ENCODE data around the gene PLAC9.
"Not testable (repeated sequence)": the region's sequence is repeated elsewhere in the genome, so short reads cannot be mapped to it uniquely, and the experiment has no call there.

PLAC9 gene

DNA sequence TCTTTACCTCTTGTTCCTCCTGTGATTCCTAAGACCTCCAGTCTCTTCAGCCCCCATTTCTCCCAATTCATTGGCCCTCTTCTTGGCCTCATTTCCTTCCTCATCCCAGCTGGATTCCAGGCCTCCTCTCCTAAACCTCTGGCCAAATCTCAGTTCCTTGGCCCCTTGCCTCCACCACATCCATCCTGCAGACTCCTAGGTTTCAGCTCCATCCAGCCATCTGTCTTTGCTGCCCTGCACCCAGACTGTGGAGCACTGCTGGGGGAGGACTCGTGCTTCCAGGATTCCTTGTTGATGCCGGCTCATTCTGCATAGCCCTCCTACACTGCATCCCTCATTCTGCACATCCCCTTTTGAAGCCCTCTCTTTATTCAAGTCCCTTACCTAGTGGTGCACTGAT, 6.7 kb downstream of the PLAC9 start:
- no peak for DNase-seq (ENCODE audit: low read depth in 3 of 3)

DNA sequence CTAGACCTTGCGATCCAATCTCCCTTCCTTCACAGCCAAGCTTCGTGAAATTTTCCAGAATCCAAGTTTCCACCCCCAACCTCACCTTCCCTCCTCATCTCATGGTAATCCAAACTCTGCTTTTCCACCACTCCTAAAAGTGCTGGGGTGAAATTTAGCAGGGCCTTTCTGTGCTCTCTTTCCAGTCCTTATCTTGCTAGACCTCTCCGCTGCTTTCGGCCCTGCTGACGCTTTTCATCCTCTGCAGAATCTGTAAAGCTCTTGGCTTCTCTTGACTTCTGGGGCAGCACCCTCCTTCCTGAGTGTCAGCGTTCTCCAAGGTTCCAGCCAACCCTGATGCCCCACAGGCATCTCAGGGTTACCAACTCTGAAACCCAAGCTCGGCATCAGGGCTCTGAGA, 7.7 kb downstream of the PLAC9 start:
- DNase-seq (ENCODE audit: low read depth in 3 of 3), result no peak

DNA sequence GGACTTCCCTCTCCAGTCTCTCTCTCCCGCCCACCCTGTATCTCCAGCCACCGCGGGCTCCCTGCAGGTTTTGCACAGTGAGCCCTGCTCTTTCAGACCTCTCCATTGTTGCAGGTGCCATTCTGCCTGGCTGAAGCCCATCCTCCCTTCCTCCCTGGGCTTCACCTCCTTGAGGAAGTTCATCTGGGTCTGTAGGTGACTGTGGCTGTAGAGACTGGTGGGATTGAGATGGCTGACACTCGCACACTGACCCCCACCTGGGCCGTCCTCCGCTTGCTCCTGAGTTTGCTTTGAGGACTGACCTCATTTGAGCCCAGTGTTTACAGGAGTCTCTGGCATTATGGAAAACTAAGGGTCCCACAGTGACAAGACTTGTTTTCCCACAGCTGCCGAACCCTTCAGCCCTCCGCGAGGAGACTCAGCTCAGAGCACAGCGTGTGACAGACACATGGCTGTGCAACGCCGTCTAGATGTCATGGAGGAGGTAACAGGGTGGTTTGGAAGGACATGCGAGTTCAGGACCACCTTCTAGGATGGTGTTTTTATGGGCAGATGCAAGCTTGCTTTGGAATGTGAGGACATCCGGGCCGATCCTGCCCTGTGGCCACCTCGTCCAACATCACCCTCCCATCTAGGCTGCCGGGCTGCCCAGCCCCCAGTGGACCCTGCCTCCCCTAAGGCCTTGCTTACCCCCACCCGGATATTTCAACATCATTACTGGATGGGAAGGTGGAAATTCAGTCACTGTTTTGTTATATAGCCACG, 9.3 kb downstream of the PLAC9 start:
- no peak for DNase-seq (ENCODE audit: low read depth in 3 of 3)

DNA sequence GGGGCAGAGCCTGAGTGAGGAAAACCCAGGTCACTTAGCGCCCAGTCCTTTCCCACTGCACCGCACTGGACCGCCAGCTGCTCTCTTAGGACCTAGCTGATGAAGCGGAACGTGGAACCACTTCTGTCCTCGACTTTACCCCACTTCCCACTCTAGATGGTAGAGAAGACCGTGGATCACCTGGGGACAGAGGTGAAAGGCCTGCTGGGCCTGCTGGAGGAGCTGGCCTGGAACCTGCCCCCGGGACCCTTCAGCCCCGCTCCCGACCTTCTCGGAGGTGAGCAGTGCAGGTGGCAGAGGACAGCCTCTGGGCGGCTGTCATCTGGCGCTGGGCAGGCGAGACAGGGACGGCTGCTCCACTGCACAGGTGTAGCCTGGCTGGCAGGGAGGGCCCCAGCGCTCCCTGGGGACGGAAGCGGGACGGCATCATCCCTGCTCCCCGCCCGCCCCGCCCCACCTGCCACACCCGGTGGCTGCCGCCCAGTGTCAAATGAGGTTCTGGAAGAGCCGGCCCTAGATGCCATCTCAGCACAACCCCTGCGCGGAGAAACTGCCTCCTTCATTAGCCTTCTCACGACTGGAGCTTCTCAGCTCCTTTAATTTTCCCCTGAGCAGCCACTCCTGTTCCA, 11.7 kb downstream of the PLAC9 start:
- DNase-seq (ENCODE audit: low read depth in 3 of 3), result peak in 1 of 3 donors; percentile 26

DNA sequence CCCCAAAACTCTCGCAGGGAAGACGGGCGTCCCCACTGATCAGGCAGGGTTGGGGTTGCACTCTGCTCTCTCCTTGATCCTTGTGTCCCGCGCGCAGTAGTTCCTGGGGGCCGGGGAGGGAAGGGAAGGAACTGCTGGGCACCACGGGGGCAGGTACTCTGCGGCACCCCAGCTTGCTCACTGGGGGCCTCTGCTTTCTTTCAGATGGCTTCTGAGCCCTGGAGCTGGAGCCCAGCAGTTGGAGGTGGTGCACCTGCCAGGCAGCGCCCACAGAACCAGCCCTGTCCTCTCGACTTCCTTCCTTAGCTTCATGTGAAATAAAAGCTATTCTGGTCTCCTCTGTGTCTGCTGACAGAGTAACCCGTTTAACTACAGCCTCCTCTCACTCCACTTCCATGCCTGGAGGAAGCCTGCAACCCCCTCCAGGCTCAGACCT, 12.2 kb downstream of the PLAC9 start:
- DNase-seq (ENCODE audit: low read depth in 3 of 3), result peak in 1 of 3 donors; percentile 18

DNA sequence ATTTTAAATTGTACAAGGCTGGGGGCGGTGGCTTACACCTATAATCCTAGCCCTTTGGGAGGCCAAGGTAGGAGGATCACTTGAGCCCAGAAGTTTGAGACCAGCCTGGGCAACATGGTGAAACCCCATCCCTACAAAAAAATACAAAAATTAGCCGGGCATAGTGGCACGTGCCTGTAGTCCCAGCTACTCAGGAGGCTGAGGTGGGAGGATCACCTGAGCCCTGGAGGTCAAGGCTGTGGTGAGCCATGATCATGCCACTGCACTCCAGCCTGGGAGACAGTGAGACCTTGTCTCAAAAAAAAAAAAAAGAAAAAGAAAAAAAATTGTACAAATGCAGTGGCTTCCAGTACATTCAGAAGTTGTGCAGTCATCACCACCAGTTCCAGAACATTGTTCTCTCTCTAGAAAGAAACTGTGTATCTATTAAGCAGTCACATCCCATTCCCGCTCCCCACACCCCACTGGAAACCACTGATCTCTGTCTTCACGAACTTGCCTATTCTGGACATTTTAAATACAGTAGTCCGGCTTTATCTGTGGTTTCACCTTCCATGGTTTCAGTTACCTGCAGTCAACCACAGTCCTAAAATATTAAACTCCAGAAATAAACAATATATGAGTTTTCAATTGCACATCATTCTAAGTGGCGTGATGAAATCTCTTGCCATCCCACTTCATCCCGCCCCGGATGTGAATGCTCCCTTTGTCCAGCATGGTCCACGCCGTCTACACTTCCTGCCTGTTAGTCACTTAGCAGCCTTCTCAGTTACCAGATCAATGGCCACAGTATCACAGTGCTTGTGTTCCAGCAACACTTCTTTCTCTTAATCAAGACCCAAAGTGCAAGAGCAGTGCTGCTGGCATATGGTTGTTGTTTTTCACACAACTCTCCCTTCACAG, 13.1 kb downstream of the PLAC9 start:
- DNase-seq (ENCODE audit: low read depth in 3 of 3), result not testable (repeated sequence)

DNA sequence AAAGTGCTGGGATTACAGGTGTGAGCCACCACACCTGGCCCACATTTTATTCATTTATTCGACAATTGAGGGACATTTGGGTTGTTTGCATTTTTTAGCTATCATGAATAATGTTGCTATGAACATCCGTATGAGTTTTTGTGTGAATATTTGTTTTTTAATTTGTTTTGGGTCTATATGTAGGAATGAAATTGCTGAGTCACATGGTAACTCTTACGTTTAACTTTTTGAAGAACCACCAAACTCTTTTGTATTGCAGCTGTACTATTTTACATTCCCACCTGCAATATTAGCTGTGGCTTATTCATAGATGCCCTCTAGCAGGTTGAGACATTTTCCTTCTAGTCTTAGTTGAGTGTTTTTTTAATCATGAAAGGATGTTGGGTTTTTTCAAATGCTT, 14.4 kb downstream of the PLAC9 start:
- DNase-seq (ENCODE audit: low read depth in 3 of 3), result no peak

DNA sequence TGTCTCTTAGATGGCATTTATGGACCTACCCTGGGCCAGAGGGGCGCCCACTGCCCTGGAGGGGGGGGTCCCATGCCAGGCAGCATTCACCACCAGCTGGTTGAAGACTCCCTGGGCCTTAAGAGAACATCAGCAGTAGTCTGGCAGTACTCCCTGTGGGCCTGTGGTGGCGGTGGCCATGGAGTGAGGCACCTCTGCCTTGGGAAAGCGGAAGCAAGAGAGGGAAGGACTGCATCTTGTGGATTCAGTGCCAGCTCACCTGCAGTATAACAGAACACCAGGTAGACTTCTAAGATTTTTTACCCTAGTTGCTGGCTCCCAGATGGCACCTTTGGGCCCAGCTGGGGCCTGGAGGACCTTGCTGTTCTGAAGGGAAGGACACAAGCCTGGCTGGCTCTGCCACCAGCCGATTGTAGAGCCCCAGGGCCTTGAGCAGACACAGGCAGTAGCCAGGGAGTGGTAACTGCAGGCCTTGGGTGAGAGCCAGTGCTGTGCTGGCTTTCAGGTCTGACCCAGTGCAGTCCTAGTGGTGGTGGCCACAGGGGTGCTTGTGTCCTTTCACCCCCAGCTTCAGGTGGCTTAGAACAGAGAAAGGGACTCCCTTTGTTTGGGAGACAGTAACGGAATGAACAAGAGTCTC, 15.8 kb downstream of the PLAC9 start:
- no peak for DNase-seq (ENCODE audit: low read depth in 3 of 3)

DNA sequence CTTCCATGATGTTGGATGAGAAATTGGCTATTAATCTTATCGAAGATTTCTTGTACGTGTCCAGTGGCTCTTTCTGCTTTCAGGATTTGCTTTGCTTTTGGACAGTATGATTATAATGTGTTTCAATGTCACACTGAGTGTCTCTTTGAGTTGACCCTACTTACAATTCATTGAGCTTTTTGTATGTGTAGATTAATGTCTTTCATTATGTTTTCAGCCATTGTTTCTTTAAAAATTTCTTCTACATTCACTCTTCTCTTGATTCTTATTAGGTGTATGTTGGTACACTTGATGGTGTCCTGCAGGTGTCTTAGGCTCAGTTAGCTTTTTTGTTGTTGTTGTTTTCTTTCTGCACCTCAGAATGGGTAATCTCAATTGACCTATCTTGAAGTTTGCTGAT, 16.6 kb downstream of the PLAC9 start:
- no peak for DNase-seq (ENCODE audit: low read depth in 3 of 3)

DNA sequence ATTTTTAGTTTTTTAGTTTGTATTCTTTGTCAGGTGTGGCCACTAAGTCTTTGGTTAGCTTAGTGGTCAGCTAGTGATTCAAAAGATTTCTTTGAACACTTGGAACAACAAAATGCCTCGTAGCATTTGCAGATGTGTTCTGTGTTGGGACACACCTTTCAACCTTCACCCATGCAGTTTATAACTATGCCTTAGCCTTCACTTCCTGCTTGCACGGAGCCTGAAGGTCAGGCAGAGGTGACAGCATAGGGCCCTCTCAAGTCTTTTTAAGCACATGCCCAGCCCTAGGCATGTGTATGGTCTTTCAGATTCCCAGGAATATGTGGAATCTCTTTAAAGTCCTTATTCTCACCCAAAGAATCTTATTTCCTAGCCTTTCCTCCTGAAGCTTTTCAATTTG, 17.6 kb downstream of the PLAC9 start:
- no peak for DNase-seq (ENCODE audit: low read depth in 3 of 3)

DNA sequence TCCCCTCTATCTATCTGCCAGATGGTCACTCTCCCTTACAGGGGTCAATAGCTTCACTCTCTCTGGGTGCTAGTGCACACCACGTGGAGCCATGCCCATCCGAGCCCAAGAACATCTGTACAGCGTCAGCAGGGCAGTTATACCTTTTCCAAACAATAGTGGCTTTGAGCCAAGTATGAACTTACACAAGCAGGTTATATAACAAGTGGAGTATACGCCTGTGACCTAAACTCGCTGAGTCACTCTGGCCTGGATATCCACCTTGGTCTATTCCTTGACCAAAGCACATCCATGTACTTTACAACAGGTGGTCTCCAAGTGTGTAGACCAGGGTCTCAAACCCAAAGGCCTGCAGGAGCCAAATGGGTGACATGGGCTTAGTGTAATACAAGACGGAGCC, 20.3 kb downstream of the PLAC9 start:
- no peak for DNase-seq (ENCODE audit: low read depth in 3 of 3)

DNA sequence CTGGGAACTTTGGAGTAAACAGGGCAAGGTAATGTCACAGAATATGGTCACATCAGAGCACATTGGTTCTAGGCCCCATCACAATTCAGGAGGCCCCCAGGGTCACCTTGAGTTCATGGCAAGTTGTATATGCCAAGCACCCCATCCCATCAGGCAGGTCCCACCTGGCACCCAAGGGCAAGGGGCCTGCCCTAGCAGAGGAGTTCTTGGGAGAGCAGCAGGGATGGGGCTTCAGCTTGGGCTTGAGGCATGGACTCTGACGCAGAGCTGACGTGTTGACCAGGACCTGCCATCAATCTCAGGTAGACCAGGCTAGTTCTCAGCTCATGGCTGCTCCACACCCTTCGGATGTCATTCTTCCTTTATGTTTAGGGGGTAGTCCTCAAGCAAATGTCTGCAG, 20.9 kb downstream of the PLAC9 start:
- no peak for DNase-seq (ENCODE audit: low read depth in 3 of 3)

DNA sequence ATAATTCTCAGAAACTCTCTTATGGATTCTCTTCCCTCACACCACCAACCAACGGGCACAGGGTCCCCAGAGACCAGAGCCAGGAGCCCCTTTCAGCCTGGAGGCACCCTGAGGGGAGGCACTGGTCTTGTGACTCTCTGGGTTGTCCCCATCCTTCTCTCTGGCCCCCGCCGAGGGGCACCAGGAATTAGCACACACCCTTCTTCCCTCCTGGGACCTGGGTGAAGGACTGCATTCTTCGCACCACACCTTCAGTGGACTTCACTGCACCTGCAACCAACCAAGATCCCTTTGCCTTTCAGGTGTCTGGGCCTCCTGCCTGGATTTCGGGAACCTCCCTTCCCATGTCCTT, 22.1 kb downstream of the PLAC9 start:
- no peak for DNase-seq (ENCODE audit: low read depth in 3 of 3)

DNA sequence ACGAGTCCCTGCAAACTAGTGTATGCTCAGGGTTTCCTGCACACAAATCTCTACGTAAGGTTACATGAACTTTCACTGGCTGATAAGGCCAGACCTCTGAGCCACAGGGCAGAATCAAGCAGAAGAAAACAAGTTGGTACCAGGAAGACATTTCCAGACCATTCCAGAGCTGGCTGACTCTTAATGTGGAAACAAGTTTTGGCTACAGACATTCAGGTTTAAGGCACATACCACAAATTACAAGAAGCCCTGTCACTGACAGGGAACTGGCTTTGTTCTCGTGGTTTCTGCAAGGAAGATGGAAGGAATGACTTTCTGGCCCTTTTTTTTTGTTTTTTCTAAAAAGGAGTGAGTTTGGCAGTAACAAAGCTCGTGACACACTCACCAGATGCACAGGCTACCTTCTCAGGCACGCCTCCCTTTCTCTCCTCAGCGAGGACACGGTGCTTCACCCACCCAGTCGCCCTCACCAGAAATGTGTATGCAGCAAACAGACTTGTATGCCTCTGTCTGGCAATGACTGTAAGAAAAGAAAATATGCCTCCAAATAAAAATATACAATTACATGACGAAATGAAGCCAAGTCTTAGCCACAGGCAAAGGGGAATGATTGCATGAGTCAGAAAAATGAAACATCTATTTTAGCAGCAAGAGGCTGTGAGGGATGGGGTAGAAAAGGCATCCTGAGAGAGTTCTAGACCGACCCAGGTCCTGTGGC, 22.6 kb downstream of the PLAC9 start:
- no peak for DNase-seq (ENCODE audit: low read depth in 3 of 3)

DNA sequence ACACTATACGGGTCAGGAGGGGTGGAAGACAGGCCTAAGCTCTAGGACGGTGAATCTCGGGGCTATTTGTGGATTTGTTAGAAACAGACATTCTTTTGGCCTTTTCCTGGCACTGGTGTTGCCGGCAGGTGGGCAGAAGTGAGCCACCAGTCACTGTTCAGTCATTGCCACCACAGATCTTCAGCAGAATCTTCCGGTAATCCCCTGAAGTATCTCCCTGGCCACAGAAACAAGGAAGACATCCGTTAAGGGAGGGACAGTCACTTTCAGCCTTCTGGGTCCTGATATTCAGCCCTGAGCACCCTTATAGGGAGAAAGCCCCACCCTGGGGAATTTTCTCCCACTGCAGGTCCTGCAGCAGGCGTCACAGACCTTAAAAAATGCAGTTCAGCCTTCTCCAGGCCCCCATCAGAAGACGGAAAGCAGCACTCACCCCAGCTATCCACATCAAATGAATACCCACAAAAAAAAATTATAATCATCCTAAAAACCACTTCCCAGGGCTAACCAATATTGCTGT, 23.2 kb downstream of the PLAC9 start:
- DNase-seq (ENCODE audit: low read depth in 3 of 3), result no peak

DNA sequence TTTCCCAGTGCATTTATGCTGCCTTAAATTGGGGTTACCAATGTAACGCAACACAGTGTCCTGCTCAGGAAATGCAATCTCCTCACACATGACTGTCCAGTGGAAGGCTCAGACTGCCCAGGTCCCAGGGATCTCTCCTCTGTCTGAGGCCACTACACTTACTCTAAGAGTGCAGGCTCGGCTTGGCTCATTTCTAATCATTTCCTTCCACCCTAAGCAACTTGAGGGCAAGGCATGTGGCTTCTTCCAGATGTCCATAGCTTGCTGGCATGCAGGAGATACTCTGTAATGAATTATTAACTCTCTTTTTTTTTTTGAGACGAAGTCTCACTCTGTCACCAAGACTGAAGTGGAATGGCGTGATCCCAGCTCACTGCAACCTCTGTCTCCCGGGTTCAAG, 23.7 kb downstream of the PLAC9 start:
- DNase-seq (ENCODE audit: low read depth in 3 of 3), result no peak

DNA sequence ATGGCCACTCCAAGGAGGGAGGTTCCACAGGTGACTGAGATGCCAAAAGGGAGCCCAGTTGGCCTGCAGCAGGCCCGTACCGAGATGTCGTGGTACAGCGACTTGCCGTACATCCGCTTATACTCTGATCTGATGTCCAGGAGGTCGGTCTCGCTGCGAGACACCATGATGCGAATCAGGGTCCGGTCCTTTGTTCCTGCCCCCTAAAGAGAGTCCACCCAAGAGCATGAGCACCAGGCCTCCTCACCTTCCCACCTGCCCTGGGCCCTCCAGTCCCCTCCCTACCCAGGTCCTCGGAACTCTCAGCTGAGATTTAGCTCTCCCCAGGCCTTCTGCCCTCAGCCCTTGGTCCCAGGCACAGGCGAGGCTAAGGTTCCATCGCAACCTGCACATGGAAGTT, 25.0 kb downstream of the PLAC9 start:
- DNase-seq (ENCODE audit: low read depth in 3 of 3), result no peak

DNA sequence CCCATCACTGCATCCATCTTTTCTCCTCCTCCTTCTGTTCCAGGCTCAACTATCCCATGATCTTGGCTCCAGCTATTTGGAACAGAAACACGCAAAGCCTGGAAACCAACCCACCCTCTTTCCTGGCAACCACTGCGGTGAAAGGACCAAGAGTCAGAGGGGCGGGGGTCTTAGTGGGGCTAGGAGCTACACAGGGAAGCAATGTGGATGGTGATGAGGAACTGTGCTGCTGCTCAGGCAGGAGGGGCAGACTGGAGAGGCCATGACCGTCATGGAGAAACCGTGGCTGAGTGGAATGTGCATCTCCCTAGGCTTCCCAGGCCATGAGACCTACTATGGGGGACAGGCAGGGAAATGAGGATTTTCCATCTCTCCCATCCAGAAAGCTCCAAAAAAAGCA, 25.6 kb downstream of the PLAC9 start:
- no peak for DNase-seq (ENCODE audit: low read depth in 3 of 3)

DNA sequence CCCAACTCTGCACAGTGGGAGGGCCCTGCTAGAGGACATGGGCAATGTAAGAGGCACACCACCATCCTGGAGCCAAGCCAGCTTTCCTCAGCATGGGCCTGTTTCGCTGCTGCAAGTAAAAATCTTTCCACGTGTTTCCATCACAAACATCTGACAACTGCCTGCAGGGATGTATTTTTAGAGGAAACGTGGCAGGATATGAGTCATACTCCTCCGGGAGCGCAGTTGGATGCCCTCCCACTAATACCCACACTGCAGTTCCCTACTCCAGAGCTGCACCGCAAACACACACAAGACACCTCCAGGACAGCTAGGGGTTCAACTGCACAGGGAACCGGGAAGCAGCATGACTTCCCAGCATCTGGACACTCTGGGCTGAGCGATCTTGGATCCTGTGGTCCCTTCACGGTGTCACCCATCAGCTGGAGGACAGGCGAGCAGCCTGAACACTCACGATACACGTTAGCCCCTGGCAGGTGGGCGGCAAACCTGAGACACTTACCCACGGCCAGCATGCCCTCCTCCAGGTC, 26.1 kb downstream of the PLAC9 start:
- DNase-seq (ENCODE audit: low read depth in 3 of 3), result no peak

DNA sequence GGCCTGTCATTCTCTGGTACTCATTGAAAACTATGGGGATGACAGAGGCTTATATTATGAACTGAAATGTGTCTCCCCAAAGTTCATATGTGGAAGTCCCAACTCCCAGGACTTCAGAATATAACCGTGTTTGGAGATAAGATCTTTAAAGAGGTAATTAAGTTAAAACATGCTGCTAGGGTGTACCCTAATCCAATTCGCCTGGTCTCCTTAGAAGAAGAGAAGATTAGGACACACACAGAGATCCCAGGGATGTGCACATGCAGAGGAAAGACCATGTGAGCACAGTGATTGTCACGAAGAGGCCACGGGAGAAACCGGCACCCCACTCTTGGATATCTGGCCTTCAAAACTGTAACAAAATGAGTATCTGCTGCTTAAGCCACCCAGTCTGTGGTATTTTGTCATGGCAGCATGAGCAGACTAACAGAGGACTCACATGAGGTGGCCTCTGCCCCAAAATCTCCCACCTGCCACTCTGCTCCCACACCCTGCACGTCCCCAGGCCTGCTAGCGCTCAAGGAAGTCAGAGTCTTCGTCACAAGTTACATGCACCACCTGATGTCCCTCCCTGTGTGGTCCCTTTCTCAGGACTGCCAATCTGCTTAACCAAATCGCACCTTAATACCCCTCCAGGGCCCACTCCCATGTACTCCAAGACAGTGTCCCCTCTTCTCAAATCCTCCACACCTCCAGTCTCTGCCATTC, 26.8 kb downstream of the PLAC9 start:
- no peak for DNase-seq (ENCODE audit: low read depth in 3 of 3)
